IMR-90 (cell line): ENCODE data around the gene DHRS7B.
"Not testable (repeated sequence)": the region's sequence is repeated elsewhere in the genome, so short reads cannot be mapped to it uniquely, and the experiment has no call there.

Source experiments
- USF2 ChIP-seq: fragments of 150-350 bp; IDR thresholded peaks from 2 replicates; pipeline ENCODE4 v1.6.1; 2017; ENCODE audit warnings: mild to moderate bottlenecking, antibody characterized with exemption, low read length, low read depth
- TF ChIP-seq, protein P1 (sequence below): conservative IDR thresholded peaks from 2 replicates; pipeline ENCODE4 v1.5.1; 2012; ENCODE audit warnings: mild to moderate bottlenecking, low read depth, low read length, improper control_type of control experiment
- TF ChIP-seq, protein P2 (sequence below): fragments of 150-350 bp; IDR thresholded peaks from 2 replicates; pipeline ENCODE4 v1.6.1; 2016; ENCODE audit warnings: low read depth, mild to moderate bottlenecking, low read length, moderate library complexity, borderline replicate concordance

- TF ChIP-seq, protein P1, sequence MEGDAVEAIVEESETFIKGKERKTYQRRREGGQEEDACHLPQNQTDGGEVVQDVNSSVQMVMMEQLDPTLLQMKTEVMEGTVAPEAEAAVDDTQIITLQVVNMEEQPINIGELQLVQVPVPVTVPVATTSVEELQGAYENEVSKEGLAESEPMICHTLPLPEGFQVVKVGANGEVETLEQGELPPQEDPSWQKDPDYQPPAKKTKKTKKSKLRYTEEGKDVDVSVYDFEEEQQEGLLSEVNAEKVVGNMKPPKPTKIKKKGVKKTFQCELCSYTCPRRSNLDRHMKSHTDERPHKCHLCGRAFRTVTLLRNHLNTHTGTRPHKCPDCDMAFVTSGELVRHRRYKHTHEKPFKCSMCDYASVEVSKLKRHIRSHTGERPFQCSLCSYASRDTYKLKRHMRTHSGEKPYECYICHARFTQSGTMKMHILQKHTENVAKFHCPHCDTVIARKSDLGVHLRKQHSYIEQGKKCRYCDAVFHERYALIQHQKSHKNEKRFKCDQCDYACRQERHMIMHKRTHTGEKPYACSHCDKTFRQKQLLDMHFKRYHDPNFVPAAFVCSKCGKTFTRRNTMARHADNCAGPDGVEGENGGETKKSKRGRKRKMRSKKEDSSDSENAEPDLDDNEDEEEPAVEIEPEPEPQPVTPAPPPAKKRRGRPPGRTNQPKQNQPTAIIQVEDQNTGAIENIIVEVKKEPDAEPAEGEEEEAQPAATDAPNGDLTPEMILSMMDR: not testable (repeated sequence)
- not testable (repeated sequence) for TF ChIP-seq USF2
- TF ChIP-seq, protein P2, sequence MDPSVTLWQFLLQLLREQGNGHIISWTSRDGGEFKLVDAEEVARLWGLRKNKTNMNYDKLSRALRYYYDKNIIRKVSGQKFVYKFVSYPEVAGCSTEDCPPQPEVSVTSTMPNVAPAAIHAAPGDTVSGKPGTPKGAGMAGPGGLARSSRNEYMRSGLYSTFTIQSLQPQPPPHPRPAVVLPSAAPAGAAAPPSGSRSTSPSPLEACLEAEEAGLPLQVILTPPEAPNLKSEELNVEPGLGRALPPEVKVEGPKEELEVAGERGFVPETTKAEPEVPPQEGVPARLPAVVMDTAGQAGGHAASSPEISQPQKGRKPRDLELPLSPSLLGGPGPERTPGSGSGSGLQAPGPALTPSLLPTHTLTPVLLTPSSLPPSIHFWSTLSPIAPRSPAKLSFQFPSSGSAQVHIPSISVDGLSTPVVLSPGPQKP: not testable (repeated sequence)
These were observed 12.0 kb upstream of the DHRS7B start for GRCh38 chr17:21114791-21115190.
